ENCODE data around the gene RASGRP3.

RASGRP3 gene

DNA sequence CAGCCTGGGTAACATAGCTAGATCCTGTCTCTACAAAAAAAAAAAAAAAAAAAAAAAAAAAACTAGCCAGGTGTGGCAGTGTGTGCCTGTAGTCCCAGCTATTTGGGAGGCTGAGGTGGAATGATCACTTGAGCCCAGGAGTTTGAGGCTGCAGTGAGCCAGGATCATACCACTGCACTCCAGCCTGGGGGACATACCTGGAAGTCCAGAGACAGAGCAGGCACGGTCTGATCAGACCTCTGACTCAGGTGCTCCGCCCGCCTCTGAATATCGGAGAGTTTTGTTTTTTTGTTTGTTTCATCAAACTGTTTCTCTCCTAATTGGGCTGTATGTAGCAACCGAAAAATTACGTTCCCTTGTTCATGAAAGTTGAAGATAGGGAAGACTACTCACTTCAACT, 49.2 kb downstream of the RASGRP3 start:
- no peak for DNase-seq (ENCODE audit: low read depth)

DNA sequence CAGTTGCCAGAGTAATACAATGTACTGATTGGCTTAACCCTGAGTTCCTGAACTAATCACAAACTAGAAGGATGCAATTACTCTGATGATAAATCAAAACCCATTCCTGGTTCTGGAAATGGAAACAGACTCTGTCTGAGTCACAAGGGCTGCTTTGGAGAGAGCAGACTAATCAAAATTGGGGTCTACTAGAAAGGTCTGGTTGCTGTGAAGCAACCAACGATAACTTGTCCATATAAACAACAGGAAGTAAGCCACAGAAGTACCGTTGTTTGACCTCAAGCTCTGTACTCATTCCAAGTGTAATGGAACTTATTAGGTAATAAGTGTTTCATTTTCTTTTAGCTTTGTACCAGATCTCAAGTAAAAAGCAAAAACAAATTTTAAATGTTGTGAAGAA, 49.7 kb downstream of the RASGRP3 start:
- peak; percentile 52 for DNase-seq (ENCODE audit: low read depth)

DNA sequence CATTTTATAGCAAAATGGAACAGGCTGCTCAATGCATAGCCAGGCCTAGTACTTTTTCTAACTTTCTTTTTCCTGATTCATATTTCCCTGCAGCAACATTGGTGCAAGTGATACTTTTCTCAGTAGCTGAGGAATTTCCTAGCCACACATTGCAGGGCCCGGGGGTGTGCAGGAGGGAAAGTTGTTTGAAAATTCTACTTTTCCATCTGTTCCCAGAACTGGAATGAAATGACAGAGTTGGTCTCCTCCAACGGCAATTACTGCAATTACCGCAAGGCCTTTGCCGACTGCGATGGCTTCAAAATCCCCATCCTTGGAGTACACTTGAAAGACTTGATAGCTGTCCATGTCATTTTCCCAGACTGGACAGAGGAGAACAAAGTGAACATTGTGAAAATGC, 50.5 kb downstream of the RASGRP3 start:
- DNase-seq (ENCODE audit: low read depth): no peak

DNA sequence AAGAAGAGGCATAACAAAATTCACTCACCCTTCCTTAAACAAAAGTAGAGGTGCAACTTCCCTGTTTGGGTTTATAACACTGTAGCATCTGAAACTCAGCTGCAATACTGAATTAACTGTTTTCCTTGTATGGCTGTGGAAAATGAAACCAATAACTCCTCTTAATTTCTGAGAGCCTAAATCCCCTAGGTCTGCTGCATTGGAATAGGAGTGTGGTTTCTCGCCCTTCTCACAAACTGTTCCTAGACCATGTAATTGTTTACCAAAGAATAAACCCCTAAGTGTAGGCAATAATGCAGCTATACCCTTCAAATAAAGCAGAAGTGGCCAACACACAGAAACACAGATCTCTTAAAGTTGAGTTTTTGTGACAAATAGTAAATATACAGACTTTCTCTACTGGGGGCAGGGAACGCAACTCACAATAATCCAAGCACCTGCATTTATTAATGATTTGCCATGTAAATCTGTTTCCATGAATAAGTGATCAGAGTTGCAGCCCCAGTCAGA, 52.0 kb downstream of the RASGRP3 start:
- DNase-seq (ENCODE audit: low read depth): no peak

DNA sequence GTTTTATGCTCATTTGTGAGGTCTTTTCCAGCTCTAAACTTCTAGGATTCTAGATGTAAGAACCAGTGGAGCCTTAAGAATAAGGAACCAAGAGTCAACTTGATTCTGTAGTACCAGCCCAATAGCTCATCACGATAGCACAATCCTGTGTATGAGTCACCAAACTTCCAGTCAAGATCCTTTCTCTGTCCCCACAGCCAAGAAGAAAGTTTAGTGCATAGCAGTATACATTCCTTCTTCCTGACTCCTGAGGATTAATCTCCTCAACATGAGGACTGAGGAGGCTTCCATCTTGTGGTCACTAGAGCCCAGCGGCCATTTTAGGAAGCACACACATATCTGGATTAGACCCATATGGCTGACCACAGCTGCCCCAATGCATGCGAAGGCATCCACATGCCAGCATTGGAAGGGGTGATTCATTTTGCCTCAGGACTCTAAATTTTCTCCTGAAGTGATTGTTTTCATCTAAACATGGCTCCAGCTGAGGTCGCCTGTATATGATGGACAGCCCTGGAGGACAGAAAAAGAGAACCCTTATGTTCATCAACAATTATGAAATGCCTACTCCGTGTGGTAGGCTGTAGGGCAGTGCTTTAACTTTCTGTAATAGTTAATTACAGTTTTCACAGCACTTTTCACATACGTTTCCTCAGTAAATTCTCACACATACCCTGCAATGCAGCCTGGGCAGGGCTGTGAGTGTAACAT, 53.5 kb downstream of the RASGRP3 start:
- DNase-seq (ENCODE audit: low read depth): peak; percentile 94

DNA sequence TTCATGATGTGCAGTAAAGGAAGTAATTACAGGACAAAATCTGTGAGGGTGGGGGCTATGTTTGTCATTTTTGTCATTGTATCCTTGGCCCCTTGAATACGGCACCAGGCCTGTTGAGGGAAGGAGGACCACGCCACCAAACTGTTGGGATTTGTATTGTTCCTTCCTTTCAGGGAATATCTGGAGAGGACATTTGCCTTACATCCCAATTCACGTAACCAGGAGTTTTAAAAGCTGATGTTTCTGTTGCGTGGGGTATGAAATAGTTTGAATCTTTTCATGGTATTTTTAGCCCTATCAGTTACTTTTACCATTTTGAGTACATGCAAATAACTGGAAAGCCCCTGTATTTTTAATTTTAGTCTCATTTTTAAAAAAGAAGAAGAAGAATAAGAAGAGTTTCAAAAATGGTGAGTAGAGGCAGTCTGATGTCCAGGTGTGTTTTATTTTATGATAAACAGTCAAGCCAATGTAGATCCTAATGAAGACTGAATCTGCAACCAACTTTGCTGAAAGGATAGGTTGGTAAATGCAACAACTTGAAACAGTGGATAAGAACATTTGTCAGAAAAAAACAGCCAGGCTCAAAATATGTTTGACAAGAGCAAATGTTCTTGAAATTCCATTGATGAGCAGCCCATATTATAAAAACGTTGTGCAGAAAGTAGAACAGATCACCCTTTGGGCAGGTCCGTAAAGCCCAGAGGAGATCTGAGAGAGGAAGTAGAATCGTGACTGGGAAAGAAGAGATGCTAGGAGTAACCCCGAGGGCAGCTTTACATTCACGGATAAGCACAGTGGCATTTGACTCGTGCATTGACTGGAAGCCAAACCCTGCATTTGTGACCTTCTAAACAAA, 54.5 kb downstream of the RASGRP3 start:
- DNase-seq (ENCODE audit: low read depth): no peak

DNA sequence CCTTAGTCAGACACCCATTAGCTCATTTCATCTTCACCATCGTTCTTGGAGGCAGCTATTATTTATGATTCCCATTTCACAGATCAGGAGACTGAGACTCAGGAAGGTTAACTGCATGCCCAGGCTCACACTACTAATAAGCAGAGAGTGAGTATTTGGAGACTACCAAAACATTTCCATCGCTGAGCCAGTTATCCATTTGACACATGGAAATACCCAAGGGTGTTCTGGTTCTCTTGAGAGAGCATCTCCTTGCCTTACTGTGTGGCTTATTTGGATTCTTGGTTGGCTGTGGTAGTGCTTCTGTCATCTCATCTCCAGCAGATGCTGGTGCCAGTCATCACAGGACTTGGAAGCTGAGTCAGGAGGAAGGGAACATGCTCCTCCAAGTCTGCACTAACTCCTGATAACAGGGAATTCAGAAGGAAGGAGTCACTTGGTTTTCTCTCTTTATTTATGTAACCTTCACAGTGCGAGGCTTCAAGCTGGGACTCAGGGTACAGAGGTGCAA, 55.2 kb downstream of the RASGRP3 start:
- no peak for DNase-seq (ENCODE audit: low read depth)

DNA sequence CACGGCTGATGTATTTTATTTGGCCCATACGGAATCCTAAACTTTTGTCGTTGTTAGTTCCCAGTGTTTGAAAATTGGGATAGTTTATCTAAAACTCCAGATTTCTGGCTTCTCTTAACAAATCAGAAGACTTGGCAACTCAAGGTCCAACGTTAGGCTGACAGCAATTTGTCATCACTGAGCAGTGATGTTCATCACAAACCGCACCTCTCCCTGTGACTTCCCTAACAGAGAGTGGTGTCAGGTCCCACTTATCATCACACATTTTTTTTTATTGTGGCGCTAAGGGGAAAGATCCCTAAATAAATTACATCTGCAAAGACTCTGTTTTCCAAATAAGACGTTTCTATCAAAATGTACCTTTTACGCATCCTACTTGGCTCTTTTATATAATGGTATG, 55.7 kb downstream of the RASGRP3 start:
- no peak for DNase-seq (ENCODE audit: low read depth)

DNA sequence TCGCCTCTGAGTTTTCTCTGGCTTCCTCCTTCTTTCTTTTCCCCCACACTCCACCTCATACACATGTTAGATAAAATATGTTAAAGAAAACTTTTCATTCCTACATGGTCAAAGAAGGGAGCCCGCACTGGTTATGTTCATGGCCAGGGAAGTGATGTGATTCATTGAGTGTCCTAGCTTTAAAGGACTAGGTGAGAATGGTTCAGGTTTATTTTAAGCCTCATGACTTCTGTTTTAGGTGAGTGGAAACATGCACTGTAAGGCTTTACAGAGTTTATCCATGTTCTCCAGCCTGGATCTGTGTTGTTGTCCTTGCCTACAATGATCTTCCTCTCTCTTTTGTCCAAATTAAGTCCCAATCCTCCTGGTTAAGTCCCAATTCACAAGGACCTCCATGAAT, 56.5 kb downstream of the RASGRP3 start:
- DNase-seq (ENCODE audit: low read depth): no peak

DNA sequence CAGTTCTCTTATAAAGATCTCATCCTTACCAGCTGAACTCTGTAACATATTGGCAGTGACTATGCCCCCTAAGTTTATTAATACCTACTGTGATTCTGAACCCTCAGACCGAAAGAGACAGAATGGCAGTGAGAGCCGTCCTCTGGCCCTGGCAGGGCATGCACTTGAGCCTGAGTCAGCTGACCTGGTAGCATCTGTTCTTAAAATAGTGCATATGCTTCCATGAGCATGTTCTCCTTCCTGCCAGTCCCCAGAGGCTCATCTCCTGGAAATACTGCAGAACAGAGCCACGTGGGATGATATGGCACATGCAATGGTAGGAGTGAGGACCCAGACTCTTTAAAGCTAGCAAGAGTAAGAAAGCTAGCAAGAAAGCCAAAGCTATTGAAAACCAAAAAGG, 59.0 kb downstream of the RASGRP3 start:
- no peak for DNase-seq (ENCODE audit: low read depth)

DNA sequence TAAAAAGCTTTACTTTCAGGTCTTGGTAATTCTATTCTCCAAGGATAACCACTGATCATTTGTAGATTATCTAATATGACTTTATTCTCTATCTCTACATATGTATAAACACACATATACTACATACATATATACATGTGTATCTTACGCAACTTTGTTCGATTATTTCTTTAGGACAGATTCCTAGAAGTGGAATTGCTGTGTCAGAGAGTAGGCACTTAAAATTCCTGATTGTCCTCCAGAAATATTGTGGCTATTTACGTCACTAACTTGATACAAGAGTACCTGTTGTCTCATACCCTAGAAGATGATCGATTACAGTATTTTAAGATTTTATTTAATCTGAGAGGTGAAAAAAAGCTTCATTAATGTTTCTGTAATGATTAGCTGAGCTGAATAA, 64.8 kb downstream of the RASGRP3 start:
- no peak for DNase-seq (ENCODE audit: low read depth)

DNA sequence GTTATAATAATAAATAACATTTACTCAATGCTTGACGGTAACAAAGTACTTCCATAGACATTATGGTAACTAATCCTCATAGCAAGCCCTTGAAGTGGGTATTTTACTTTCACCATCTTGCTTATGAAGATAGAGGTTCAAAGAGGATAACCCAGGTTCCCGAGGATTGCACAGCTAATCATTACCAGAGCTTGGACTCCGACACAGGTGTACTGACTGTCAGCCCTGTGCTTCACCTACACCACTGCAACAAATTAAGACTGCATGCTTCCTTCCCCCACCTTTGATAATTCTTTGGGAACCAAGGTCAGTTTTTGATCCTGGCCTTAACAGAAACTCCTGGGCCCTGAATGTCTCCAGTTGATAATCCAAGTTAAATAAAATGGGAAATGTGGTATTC, 73.8 kb downstream of the RASGRP3 start:
- DNase-seq (ENCODE audit: low read depth): no peak

DNA sequence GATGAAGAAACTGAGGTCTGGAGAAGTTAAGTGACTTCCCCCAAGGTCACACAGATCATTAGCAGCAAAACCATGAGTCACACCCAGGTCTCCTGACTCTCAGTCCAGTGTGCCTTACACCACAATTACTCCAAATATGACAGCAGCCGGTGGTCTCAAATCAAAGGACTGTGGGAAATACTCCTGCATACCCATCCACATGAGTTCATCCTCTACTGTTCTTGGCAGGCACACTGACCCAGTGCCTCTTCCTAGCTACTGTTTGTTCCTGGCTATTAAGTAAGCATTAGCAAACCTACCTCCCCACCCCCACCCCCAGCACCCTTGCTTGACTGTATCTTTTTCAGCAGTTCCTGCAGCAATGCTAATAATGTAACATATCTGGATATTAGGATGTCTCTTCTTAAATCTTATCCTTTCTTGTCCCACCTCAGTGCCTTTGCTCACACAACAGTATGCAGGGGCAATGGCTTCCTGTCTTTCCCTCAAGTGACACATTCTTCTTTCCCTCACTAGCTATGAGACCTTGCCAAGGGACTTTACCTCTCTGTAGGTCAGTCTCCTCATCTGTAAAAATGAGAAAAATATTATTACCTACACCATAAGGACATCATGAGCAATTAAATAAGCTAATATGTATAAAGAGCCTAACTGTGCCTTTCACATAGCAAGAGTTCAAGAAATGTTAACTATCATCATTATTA, 76.5 kb downstream of the RASGRP3 start:
- DNase-seq (ENCODE audit: low read depth): peak; percentile 18

DNA sequence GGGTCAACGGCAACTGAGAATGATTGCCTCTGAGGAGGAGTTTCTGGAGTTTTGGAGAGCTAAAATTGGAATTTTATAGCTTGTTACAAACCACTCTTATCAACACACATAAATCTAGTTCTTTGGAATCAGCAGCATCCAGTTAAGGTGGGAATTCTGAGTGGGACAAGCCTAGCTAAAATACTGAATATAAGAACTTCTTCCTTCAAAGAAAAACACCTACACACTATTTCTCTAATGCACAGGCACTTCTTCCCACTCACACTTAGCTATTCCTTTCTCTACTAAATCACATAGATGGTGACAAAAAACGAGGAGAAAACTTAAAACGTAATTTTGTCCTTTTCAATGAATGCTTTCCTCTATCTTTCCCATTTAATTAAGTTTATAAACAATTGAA, 79.2 kb downstream of the RASGRP3 start:
- DNase-seq (ENCODE audit: low read depth): no peak

DNA sequence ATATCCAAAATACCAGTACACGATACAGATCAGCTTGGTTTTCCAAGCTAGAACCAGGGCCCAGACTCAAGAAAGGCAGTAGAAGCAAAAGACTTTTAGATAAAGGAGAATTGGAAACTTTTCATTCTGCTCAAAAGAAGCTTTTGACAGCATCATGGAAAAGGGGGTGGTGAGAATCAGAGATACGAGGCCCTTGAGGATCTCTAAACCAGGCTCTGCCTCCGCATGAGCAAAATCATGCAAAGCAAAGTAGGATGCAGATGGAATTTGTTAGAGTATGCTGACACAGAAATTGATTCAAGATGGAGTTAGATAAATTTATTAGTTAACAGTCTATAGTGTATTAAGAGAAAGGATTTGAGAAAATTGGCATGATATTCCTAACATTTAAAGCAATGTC, 82.9 kb downstream of the RASGRP3 start:
- DNase-seq (ENCODE audit: low read depth): no peak

DNA sequence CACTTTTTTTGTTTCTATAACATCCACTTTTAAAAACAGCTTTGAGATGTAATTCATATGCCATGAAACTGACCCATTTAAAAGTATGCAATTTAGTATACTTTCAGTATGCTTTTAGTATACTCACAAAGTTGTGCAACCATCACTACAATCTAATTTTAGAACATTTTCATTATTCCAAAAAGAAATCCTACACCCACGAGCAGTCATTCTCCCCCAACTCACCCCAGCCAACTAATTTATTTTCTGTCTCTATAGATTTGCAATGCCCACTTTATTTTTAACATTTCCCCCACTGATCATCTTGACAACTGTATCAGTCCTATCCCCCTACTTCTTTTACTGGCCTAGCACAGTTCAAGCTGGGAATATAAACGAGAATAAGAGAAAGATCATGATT, 83.6 kb downstream of the RASGRP3 start:
- DNase-seq (ENCODE audit: low read depth): peak; percentile 14

DNA sequence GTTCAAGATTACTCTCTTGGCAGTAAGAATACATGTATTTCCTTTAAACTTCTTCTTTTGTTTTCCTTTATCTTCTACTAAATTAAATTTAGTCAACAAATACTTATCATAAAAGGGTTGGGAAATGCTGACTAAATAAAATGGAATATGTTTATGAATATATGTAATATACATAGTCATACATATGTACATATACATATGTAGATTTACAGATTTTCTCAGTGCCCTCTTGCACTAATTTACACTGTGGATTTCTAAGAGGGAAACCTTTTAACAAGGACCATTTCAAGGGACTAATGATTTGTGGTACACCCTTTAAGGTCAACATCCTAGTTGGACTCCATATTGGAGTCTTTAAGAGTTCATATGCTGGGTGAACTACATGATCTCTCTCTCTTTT, 85.4 kb downstream of the RASGRP3 start:
- no peak for DNase-seq (ENCODE audit: low read depth)

DNA sequence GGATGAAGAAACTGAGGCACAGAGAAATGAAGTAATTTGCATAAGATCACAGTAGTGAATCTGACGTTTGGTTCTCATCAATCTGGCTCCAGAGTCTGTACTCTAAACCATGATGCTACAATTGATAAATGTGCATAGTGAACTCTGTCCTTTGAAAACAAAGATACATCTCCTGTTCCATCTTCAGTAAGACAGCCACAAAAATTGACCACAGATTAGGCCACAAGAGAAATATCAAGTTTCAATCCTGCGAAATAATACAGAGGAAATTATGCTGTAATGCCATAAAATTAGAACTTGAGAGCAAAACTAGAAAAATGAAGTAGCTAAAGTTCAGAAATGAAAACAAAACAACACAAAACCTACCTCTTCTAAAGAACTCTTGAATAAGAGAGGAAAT, 94.2 kb downstream of the RASGRP3 start:
- peak; percentile 28 for DNase-seq (ENCODE audit: low read depth)

DNA sequence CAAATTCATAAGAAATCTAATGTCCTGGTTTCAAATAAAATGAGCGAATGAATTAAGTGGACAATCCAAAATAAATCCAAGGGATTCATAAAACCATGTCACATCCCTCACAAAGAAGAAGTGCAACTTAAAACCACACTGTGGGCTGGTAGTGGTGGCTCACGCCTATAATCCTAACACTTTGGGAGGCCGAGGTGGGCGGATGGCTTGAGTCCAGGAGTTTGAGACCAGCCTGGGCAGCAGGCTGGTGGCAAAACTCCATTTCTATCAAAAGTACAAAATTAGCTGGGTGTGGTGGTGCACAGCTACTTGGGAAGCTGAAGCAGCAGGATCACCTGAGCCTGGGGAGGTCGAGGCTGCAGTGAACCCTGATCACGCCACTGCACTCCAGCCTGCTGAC, 97.2 kb downstream of the RASGRP3 start:
- no peak for DNase-seq (ENCODE audit: low read depth)

DNA sequence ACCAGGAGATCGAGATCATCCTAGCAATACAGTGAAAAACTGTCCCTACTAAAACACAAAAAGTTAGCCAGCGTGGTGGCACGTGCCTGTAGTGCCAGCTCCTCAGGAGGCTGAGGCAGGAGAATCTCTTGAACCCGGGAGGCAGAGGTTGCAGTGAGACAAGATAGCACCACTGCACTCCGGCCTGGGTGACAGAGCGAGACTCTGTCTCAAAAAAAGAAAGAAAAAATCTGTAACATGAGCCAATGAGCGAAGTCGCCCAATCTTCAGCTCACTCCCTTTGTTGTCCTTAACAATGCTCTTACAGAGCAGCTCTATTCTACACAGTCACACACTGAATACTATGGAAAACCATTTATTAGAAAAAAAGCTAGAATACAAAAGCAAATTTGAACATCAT, 100.6 kb downstream of the RASGRP3 start:
- no peak for DNase-seq (ENCODE audit: low read depth)

DNA sequence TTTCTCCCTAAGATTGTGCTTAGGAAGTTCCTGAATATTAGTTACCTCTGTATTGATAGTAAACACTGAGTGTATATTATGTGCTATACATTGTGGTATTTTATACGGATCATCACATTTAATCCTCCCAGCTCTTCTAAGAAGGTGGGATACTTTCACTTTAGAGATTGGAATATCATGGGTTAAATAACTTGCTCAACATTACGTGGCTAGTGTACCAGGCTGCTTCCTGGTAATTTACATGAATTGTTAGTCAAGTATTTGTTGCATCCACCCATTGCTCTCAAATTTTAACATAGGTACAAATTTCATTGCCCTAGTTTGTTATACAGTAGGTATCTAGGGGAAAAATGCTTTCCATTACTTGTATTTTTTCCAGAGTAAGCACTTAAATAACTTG, 101.2 kb downstream of the RASGRP3 start:
- DNase-seq (ENCODE audit: low read depth): peak; percentile 23

DNA sequence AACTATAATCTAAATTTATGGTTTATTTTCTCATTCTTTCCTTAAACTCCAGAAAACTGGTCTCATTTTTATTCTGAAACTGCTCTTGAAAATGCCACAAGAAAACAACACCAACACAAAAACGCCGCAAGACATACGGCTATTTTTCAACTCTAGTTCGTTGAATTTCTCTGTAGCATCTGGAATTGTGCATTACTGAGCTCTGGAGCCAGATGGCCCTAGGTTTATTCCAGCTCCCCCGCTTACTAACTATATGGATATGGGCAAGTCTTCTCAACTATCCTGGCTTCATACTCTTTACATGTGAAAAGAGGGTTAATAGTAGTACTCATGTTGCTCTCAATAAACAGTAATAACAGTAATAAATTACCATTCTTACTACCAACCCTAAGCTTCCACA, 102.8 kb downstream of the RASGRP3 start:
- DNase-seq (ENCODE audit: low read depth): peak; percentile 24

DNA sequence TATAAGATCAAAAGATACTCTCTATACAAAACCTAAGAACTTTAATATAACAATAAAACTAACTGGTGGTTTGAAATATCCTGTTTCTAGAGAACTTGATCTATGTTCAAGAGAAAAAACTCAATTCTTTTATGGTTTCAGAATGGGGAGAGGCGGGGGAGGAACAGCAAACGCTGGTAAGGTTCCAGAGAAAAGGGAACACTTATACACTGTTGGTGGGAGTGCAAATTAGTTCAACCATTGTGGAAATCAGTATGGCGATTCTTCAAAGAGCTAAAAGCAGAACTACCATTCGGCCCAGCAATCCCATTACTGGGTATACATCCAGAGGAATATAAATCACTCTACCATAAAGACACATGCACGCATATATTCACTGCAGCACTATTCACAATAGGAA, 105.4 kb downstream of the RASGRP3 start:
- DNase-seq (ENCODE audit: low read depth): no peak
